Neutrophil (primary cell): ENCODE measurements around the gene PARK7.

Experiments used
- H3K27ac ChIP-seq: fragments of 200-600 bp; sonication (generic); 2 replicates; pipeline ENCODE4 v1.5.1; 2016; ENCODE audit warnings: mild to moderate bottlenecking, moderate library complexity
- H3K27me3 ChIP-seq: fragments of 200-600 bp; sonication (generic); 2 replicates; pipeline ENCODE4 v1.6.0; 2016; ENCODE audit warnings: mild to moderate bottlenecking
- H3K36me3 ChIP-seq: fragments of 200-600 bp; sonication (generic); 2 replicates; pipeline ENCODE4 v1.5.1; 2017
- H3K4me1 ChIP-seq, 2 experiments: fragments of 200-600 bp in 1 of 2; sonication (generic) in 1 of 2; 1 replicate in 1 of 2; 2 replicates in 1 of 2; pipeline versions ENCODE4 v1.5.1 to v1.6.1; 2013 to 2016; ENCODE audit warnings: low read depth in 1 of 2, low read length in 1 of 2, mild to moderate bottlenecking in 1 of 2, moderate library complexity in 1 of 2; ENCODE audit not compliant: control insufficient read depth in 1 of 2, insufficient read depth in 1 of 2
- H3K4me3 ChIP-seq, 2 experiments: fragments of 200-600 bp in 1 of 2; sonication (generic) in 1 of 2; 1 replicate in 1 of 2; 2 replicates in 1 of 2; pipeline ENCODE4 v1.5.1; 2013 to 2016; ENCODE audit warnings: low read depth in 1 of 2, low read length in 1 of 2, mild to moderate bottlenecking in 1 of 2, moderate library complexity in 1 of 2
- H3K9me3 ChIP-seq: fragments of 200-600 bp; sonication (generic); 2 replicates; pipeline ENCODE4 v1.5.1; 2016
- TF ChIP-seq, protein P1 (sequence below): fragments of 200-600 bp; sonication (generic); IDR thresholded peaks from 2 replicates; pipeline ENCODE4 v1.5.1; 2016; ENCODE audit warnings: antibody characterized with exemption

The PARK7 gene

DNA sequence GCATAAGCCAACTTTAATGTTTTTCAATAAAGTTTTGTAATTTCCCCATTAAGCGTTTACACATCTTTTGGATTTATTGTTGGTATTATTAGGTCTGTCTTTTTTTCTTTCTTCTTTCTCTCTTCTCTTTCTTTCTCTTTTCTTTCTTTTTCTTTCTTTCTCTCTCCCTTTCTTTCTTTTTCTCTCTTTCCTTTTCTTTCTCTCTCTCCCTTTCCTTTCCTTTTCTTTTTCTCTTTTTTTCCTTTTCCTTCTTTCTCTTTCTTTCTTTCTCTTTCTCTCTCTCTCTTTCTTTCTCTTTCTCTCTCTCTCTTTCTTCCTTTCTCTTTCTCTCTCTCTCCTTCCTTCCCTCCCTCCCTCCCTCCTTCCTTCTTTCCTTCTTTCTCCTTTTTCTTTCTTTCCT is 33.3 kb downstream of the PARK7 start:
- TF ChIP-seq, protein P1, sequence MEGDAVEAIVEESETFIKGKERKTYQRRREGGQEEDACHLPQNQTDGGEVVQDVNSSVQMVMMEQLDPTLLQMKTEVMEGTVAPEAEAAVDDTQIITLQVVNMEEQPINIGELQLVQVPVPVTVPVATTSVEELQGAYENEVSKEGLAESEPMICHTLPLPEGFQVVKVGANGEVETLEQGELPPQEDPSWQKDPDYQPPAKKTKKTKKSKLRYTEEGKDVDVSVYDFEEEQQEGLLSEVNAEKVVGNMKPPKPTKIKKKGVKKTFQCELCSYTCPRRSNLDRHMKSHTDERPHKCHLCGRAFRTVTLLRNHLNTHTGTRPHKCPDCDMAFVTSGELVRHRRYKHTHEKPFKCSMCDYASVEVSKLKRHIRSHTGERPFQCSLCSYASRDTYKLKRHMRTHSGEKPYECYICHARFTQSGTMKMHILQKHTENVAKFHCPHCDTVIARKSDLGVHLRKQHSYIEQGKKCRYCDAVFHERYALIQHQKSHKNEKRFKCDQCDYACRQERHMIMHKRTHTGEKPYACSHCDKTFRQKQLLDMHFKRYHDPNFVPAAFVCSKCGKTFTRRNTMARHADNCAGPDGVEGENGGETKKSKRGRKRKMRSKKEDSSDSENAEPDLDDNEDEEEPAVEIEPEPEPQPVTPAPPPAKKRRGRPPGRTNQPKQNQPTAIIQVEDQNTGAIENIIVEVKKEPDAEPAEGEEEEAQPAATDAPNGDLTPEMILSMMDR, result no peak
- H3K27me3 ChIP-seq, result no peaks in the 10 kb centered on the region
- H3K9me3 ChIP-seq, result no peaks in the 10 kb centered on the region
- no peak overlapping the region for H3K27ac ChIP-seq
- H3K36me3 ChIP-seq, result no peaks in the 10 kb centered on the region
- H3K4me1 ChIP-seq, result no peaks in the 10 kb centered on the region
- H3K4me3 ChIP-seq, result no peak overlapping the region

DNA sequence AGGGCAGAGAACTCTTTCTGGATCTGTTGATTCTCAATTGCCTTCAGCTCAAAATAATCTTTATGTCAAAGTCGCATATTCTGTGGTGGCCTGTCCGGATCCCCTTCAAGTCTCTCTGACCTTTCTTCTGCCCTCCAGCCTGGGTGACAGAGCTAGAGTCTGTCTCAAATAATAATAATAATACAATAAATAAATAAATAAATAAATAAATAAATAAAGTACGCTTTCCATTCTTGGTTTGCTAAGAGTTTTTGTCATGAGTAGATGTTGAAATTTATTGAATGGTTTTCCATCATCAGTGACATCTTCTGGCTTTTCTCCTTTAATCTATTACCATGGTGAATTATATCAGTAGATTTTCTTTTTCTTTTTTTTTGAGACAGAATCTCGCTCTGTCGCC is 33.9 kb downstream of the PARK7 start:
- H3K4me1 ChIP-seq, result no peaks in the 10 kb centered on the region
- H3K4me3 ChIP-seq, result no peak overlapping the region
- TF ChIP-seq, protein P1, result no peak
- no peaks in the 10 kb centered on the region for H3K36me3 ChIP-seq
- no peaks in the 10 kb centered on the region for H3K27me3 ChIP-seq
- no peak overlapping the region for H3K27ac ChIP-seq
- no peaks in the 10 kb centered on the region for H3K9me3 ChIP-seq

DNA sequence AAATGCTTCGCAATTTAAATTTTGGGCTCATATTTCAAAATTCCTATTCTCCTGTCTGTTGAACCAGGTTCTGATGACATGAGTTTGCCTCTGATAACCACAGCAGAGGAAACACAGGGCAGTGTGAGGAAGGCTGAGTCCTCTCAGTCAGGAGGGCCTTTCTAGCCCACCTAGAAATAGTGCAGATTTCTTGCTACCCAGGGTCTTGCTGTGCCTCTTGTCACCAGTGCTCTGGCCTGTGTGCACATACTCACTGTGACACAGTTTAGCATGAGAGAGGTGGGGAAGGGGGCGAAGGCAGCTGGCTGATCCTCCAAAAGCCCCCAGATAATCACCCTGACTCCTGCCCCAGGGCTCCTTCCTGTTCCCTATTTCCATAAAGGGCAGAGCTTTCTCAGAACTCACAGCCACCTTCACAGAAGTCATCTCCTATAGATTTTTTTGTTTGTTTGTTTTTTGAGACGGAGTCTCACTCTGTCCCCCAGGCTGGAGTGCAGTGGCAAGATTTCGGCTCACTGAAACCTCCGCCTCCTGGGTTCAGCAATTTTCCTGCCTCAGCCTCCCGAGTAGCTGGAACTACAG is 40.9 kb downstream of the PARK7 start:
- Histone ChIP-seq H3K27me3 (no peaks in the 10 kb centered on the region), H3K4me1 (no peaks in the 10 kb centered on the region), H3K36me3 (no peaks in the 10 kb centered on the region), H3K4me3 (no peak overlapping the region), H3K27ac (no peak overlapping the region), H3K9me3 (no peaks in the 10 kb centered on the region)
- TF ChIP-seq, protein P1, result no peak

DNA sequence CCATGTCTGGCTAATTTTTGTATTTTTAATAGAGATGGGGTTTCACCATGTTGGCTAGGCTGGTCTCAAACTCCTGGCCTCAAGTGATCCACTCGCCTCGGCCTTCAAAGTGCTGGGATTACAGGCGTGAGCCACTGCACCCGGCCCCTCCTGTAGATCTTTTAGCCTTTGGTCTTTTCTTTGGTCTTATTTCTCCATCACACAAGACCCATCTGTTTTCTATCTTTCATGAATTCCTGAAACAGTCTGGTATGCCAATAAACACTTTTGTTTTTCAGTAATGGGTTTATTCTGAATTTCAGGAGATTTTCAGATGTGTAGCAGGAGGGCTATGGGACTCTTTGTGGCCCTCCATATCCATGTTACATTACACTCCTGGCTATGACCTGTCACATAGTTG is 41.4 kb downstream of the PARK7 start:
- no peak overlapping the region for H3K4me3 ChIP-seq
- TF ChIP-seq, protein P1, result no peak
- H3K27ac ChIP-seq, result no peak overlapping the region
- H3K36me3 ChIP-seq, result no peaks in the 10 kb centered on the region
- H3K4me1 ChIP-seq, result no peaks in the 10 kb centered on the region
- H3K9me3 ChIP-seq, result no peaks in the 10 kb centered on the region
- no peaks in the 10 kb centered on the region for H3K27me3 ChIP-seq

DNA sequence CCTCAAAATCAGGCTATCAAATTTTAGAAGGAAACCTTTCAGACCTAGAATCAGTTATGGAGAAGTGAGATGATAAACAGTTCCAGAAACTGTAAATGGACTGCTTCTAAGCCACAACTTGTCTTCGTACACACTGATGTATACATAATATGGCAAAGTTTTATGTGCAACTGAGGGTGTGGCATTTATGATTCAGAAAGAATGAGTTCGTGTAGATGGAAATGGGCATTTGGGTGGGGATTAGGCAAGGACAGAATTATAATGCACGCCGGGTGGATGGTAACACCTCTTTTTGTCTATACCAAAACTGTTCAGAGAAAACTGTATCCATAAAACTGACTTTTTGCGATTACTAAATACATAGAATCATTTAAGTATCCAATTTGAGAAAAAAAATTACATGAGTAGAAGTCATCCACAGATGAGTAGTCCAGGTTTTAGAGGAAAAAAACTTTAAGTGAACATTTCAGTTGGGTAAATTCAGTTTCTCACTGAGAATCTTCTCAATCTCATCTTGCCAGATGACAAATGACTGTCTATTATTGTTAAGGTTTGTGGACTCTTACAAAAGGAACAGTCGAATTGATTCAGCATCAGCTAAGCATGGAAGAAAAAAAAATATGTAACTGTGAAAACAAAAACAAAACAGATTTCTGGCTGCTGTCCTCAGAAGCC is 42.1 kb downstream of the PARK7 start:
- no peak overlapping the region for H3K4me3 ChIP-seq
- H3K27me3 ChIP-seq, result no peaks in the 10 kb centered on the region
- H3K4me1 ChIP-seq, result no peaks in the 10 kb centered on the region
- no peaks in the 10 kb centered on the region for H3K36me3 ChIP-seq
- H3K9me3 ChIP-seq, result no peaks in the 10 kb centered on the region
- TF ChIP-seq, protein P1, result no peak
- H3K27ac ChIP-seq, result no peak overlapping the region
